Tibial artery (tissue), 4 donors: ENCODE measurements around the gene SLC9A1.

ENCODE experiments used
- DNase-seq, 2 donors: peaks; one replicate each; pipeline ENCODE4 v3.0.0-alpha.2; 2019
- H3K27ac ChIP-seq, 2 donors: fragments of 200-600 bp; sonication (generic) in 1 of 2; 1 replicate in 1 of 2; 2 replicates in 1 of 2; pipeline ENCODE4 v1.5.1; 2018 to 2019; ENCODE audit warnings: mild to moderate bottlenecking in 1 of 2
- H3K27me3 ChIP-seq, 2 donors: fragments of 200-600 bp; sonication (generic) in 1 of 2; one replicate each; pipeline versions ENCODE4 v1.5.1 to v1.6.0; 2016 to 2019
- H3K36me3 ChIP-seq, 3 donors: fragments of 200-600 bp; sonication (generic) in 2 of 3; one replicate each; pipeline ENCODE4 v1.5.1; 2016 to 2019; ENCODE audit warnings: mild to moderate bottlenecking in 2 of 3
- H3K4me1 ChIP-seq, 4 donors: fragments of 200-600 bp; sonication (generic) in 2 of 4; 1 replicate in 3 of 4; 2 replicates in 1 of 4; pipeline ENCODE4 v1.5.1; 2016 to 2019
- H3K4me3 ChIP-seq, 2 donors: fragments of 200-600 bp; sonication (generic) in 1 of 2; 1 replicate in 1 of 2; 2 replicates in 1 of 2; pipeline ENCODE4 v1.5.1; 2018 to 2019; ENCODE audit warnings: mild to moderate bottlenecking in 2 of 2
- H3K9me3 ChIP-seq, 3 donors: fragments of 200-600 bp; sonication (generic) in 1 of 3; one replicate each; pipeline ENCODE4 v1.5.1; 2016 to 2019
- CTCF ChIP-seq, 2 experiments: fragments of 200-600 bp in 1 of 2; fragments of 450-650 bp in 1 of 2; IDR thresholded peaks; one replicate each; pipeline ENCODE4 v1.5.1; 2017 to 2019; ENCODE audit warnings: antibody characterized with exemption in 2 of 2, mild to moderate bottlenecking in 1 of 2, moderate library complexity in 1 of 2
- intact Hi-C: fragments of 100-400 bp; cut with DNase I; formaldehyde crosslinking; loops from one replicate; pipeline ENCODE4 v1.15.0; 2023; ENCODE audit warnings: low total_unique reads

The SLC9A1 gene

GRCh38 chr1:27084107-27084506 lies 70.8 kb downstream of the SLC9A1 start:
- Histone ChIP-seq H3K9me3 (peaks cover 0 to 13% (median 4%) of the 10 kb centered on the region in 3 donors), H3K27ac (no peak overlapping the region), H3K36me3 (no peaks in the 10 kb centered on the region), H3K4me1 (no peaks in the 10 kb centered on the region), H3K4me3 (no peak overlapping the region), H3K27me3 (peaks cover 0 to 8% of the 10 kb centered on the region in 2 donors)
- intact Hi-C loops, result no loop called here
- DNase-seq, result no peak
- no peak for TF ChIP-seq CTCF (IDR thresholded peaks at IDR 0.05)

GRCh38 chr1:27077968-27078367 lies 77.0 kb downstream of the SLC9A1 start:
- H3K36me3 ChIP-seq, result no peaks in the 10 kb centered on the region
- H3K27ac ChIP-seq, result no peak overlapping the region
- no peaks in the 10 kb centered on the region for H3K4me1 ChIP-seq
- TF ChIP-seq CTCF (IDR thresholded peaks at IDR 0.05), result no peak
- H3K27me3 ChIP-seq, result no peaks in the 10 kb centered on the region
- no peak overlapping the region for H3K4me3 ChIP-seq
- H3K9me3 ChIP-seq, result peaks cover 0 to 4% (median 0%) of the 10 kb centered on the region in 3 donors
- intact Hi-C loops, result no loop called here
- DNase-seq, result no peak

GRCh38 chr1:27076803-27077202 lies 78.1 kb downstream of the SLC9A1 start:
- Histone ChIP-seq H3K9me3 (peaks cover 0 to 4% (median 0%) of the 10 kb centered on the region in 3 donors), H3K27ac (no peak overlapping the region), H3K27me3 (peaks cover 0 to 3% of the 10 kb centered on the region in 2 donors), H3K36me3 (no peaks in the 10 kb centered on the region), H3K4me1 (no peaks in the 10 kb centered on the region), H3K4me3 (no peak overlapping the region)
- no peak for TF ChIP-seq CTCF (IDR thresholded peaks at IDR 0.05)
- DNase-seq, result no peak
- intact Hi-C loops, result no loop called here

- H3K36me3 ChIP-seq, result no peaks in the 10 kb centered on the region
Observed at GRCh38 chr1:27074175-27074780, 80.6 kb downstream of the SLC9A1 start.

GRCh38 chr1:27071049-27071416 lies 83.9 kb downstream of the SLC9A1 start:
- Histone ChIP-seq H3K36me3 (no peaks in the 10 kb centered on the region), H3K27ac (no peak overlapping the region), H3K4me3 (no peak overlapping the region), H3K4me1 (no peaks in the 10 kb centered on the region), H3K27me3 (peaks cover 0 to 23% of the 10 kb centered on the region in 2 donors), H3K9me3 (no peaks in the 10 kb centered on the region)
- DNase-seq, result no peak
- intact Hi-C loops, result no loop called here
- TF ChIP-seq CTCF (IDR thresholded peaks at IDR 0.05), result no peak

More at GRCh38 chr1:27074175-27074780, 80.6 kb downstream of the SLC9A1 start:
- DNase-seq, result no peak
- Histone ChIP-seq H3K27ac (no peak overlapping the region), H3K27me3 (peaks cover 0 to 18% of the 10 kb centered on the region in 2 donors), H3K4me1 (no peaks in the 10 kb centered on the region), H3K4me3 (no peak overlapping the region), H3K9me3 (no peaks in the 10 kb centered on the region)
- TF ChIP-seq CTCF (IDR thresholded peaks at IDR 0.05), result no peak
- intact Hi-C loops, result no loop called here
